Dermis blood vessel endothelial cell (primary cell): Measurements from ENCODE around the gene TRABD2B. TPM values are rescaled to one million over a fixed set of nuclear protein-coding genes. Genes with fewer than 3 reads are reported as not detected.

Source experiments
- DNase-seq: peaks from one replicate; pipeline ENCODE4 v3.0.0; 2010
- total RNA-seq: library from RNA; depleted of rRNA; stranded (reverse); fragments of >200 nt; gene quantifications from 2 replicates; pipeline ENCODE4 v1.2.3, GENCODE V29; 2014

The TRABD2B gene
- total RNA-seq, 1 donor from 2014 or later: not detected

GRCh38 chr1:47906527-47907176, 90.5 kb downstream of the TRABD2B start:
- DNase-seq: peak; percentile 23

GRCh38 chr1:47906009-47906432, 91.2 kb downstream of the TRABD2B start:
- peak; percentile 80 for DNase-seq

- no peak for DNase-seq
Observed at GRCh38 chr1:47903723-47904122, 93.5 kb downstream of the TRABD2B start.

- no peak for DNase-seq
Observed at GRCh38 chr1:47901001-47901575, 96.1 kb downstream of the TRABD2B start.

- DNase-seq: no peak
Observed at GRCh38 chr1:47898133-47898845, 98.9 kb downstream of the TRABD2B start.

- no peak for DNase-seq
Observed at GRCh38 chr1:47895279-47896125, 101.7 kb downstream of the TRABD2B start.

GRCh38 chr1:47894410-47895278, 102.5 kb downstream of the TRABD2B start:
- peak; percentile 34 for DNase-seq

- DNase-seq: no peak
Observed at GRCh38 chr1:47893412-47893811, 103.8 kb downstream of the TRABD2B start.

GRCh38 chr1:47890779-47891178, 106.4 kb downstream of the TRABD2B start:
- no peak for DNase-seq

- no peak for DNase-seq
Observed at GRCh38 chr1:47888294-47888629, 108.9 kb downstream of the TRABD2B start.

GRCh38 chr1:47887475-47888293, 109.5 kb downstream of the TRABD2B start:
- no peak for DNase-seq

- no peak for DNase-seq
Observed at GRCh38 chr1:47887060-47887459, 110.1 kb downstream of the TRABD2B start.

- no peak for DNase-seq
Observed at GRCh38 chr1:47886141-47886540, 111.0 kb downstream of the TRABD2B start.

GRCh38 chr1:47885062-47885830, 111.9 kb downstream of the TRABD2B start:
- DNase-seq: no peak

- DNase-seq: no peak
Observed at GRCh38 chr1:47883963-47884362, 113.2 kb downstream of the TRABD2B start.

GRCh38 chr1:47881505-47882442, 115.4 kb downstream of the TRABD2B start:
- DNase-seq: no peak

GRCh38 chr1:47876587-47876963, 120.6 kb downstream of the TRABD2B start:
- DNase-seq: no peak

GRCh38 chr1:47875831-47876586, 121.2 kb downstream of the TRABD2B start:
- DNase-seq: no peak
